Activated CD8-positive, alpha-beta T cell treated with anti-CD3 and anti-CD28 coated beads, Interleukin-2, amount 10 ng/mL, durations not matched to agents 7 days and 5 days (primary cell): ENCODE data around the gene CFAP57. TPM values are rescaled to one million over a fixed set of nuclear protein-coding genes. Genes with fewer than 3 reads are reported as not detected.
A peak's percentile ranks its signal among the peaks of the same experiment; 100 is the strongest.

ENCODE experiments used
- ATAC-seq: fragments of 150-1000 bp; cut with Tn5 transposase; one replicate; pipeline ENCODE4 v1.10.0; 2021; ENCODE audit warnings: moderate library complexity
- CTCF ChIA-PET: fragments of 350-600 bp; sonication (Branson Sonifier 250); formaldehyde crosslinking; loops from one replicate; lab custom pipeline; 2021; ENCODE audit warnings: antibody characterized with exemption; lab: Charles Lee
- POLR2A ChIA-PET: fragments of 350-600 bp; sonication (Branson Sonifier 250); formaldehyde crosslinking; loops from one replicate; lab custom pipeline; 2021; ENCODE audit warnings: antibody characterized with exemption; lab: Charles Lee
- DNase-seq: peaks from one replicate; pipeline ENCODE4 v3.0.0-alpha.2; 2020
- H3K27ac Mint-ChIP-seq: one replicate; pipeline ENCODE4 v1.8.0; 2021; ENCODE audit warnings: mild to moderate bottlenecking, mixed read lengths
- H3K27me3 Mint-ChIP-seq: one replicate; pipeline ENCODE4 v1.8.0; 2021; ENCODE audit warnings: low read depth, mixed read lengths
- H3K36me3 Mint-ChIP-seq: one replicate; pipeline ENCODE4 v1.8.0; 2021; ENCODE audit warnings: low read depth, mixed read lengths
- H3K4me1 Mint-ChIP-seq: one replicate; pipeline ENCODE4 v1.8.0; 2021; ENCODE audit warnings: low read depth, mixed read lengths
- H3K4me3 Mint-ChIP-seq: one replicate; pipeline ENCODE4 v1.8.0; 2021; ENCODE audit warnings: mild to moderate bottlenecking, mixed read lengths
- H3K9me3 Mint-ChIP-seq: one replicate; pipeline ENCODE4 v1.8.0; 2022; ENCODE audit warnings: mixed read lengths; ENCODE audit not compliant: insufficient read depth
- total RNA-seq, 2 experiments: library from RNA; stranded (reverse); gene quantifications; one replicate each; pipeline ENCODE4 v1.2.3, GENCODE V29; 2021

CFAP57 gene
- total RNA-seq, 2 experiments from 2014 or later: not detected

DNA sequence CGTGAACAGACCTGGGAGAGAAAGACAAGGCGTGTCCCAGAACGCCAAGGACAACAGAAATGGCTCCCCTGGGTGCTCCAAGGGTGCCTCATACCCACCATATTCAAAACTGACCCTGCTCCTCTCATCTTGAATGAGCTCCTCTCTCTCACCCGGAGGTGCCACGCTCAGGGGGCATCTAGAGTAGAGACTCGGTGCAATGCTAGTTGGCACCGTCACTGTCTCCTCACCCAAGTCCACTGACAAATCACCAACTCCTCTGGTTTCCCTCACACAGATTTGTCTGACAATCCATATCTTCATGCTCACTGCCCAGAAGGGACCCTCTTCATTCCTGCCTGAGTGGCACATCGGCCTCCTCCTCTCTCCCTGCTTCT is 102.7 kb downstream of the CFAP57 start:
- Mint-ChIP-seq H3K4me1 (peaks cover 34% of the 10 kb centered on the region), H3K36me3 (peaks cover 11% of the 10 kb centered on the region), H3K9me3 (no peaks in the 10 kb centered on the region), H3K27me3 (peaks cover 4% of the 10 kb centered on the region), H3K4me3 (peak overlapping the region; percentile 50), H3K27ac (peak overlapping the region; percentile 99)
- POLR2A ChIA-PET: interaction anchor here (0.6 to 1.1 kb wide), 3 partner anchors 21 to 1357 kb away, joined by 3 read pairs; no protein-coding TSS in a partner anchor
- DNase-seq (no peak), ATAC-seq (no peak)
- CTCF ChIA-PET: no interaction called here

DNA sequence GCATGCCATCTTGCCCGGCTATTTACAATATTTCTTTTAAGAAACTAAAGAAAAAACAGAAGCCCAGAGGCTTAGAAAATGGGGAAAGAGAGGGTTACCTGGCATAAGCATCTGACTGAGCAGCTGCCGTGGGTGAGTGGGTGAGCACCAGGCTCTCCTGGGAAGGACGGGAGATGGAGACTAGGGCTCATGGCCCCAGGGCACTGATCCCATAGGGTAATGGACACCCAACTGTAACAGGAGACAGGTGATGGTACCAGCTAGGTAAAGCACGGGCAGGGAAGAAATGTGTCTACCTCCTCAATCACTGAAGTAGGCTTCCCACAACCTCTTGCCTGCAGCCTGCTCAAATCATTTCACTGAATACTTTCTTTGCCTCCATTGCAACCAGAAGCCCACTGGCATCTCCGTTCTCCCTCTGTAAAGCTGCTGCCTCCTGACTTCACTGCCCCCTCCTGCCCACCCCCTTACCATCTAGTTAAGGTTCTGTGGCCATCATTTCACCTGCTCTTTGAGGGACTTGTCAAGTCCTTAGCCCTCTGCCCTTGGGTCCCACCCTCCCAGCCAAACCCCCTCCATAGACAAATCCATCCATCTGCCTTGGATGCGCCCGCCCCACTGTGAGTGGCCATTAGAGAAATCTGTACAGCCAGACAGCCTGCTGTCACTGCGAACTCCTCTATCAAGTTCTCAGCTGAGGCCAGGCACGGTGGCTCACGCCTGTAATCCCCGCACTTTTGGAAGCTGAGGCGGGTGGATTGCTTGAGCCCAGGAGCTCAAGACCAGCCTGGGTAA is 103.9 kb downstream of the CFAP57 start:
- ChIA-PET CTCF (no interaction called here), POLR2A (no interaction called here)
- Mint-ChIP-seq H3K27ac (peak overlapping the region; percentile 63), H3K27me3 (peaks cover 6% of the 10 kb centered on the region), H3K4me1 (peaks cover 25% of the 10 kb centered on the region), H3K36me3 (peaks cover 11% of the 10 kb centered on the region), H3K9me3 (no peaks in the 10 kb centered on the region), H3K4me3 (no peak overlapping the region)
- DNase-seq (no peak), ATAC-seq (no peak)

DNA sequence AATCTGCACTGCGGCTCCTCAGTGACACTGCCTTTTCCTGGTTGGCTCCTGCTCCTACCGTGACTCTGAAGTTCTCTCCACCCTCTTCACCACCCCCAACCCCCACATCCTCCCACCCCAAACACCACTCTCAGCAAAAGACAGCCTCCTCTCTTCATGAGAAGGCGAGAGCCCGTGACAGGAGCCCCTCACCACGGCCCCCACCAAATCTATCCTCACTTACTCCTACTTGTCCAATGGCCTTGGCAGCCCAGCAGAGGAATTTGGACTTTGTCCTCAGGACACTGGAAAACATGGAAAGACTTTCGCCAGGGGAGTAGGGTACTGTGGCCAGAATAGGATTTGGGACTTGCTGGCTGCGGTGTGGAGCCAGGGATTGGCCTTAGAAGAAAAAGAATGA is 104.5 kb downstream of the CFAP57 start:
- Mint-ChIP-seq H3K36me3 (peaks cover 11% of the 10 kb centered on the region), H3K4me3 (no peak overlapping the region), H3K4me1 (peaks cover 23% of the 10 kb centered on the region), H3K27ac (peak overlapping the region; percentile 63), H3K27me3 (peaks cover 6% of the 10 kb centered on the region), H3K9me3 (no peaks in the 10 kb centered on the region)
- ATAC-seq (no peak), DNase-seq (no peak)
- CTCF ChIA-PET: no interaction called here
- POLR2A ChIA-PET: no interaction called here

DNA sequence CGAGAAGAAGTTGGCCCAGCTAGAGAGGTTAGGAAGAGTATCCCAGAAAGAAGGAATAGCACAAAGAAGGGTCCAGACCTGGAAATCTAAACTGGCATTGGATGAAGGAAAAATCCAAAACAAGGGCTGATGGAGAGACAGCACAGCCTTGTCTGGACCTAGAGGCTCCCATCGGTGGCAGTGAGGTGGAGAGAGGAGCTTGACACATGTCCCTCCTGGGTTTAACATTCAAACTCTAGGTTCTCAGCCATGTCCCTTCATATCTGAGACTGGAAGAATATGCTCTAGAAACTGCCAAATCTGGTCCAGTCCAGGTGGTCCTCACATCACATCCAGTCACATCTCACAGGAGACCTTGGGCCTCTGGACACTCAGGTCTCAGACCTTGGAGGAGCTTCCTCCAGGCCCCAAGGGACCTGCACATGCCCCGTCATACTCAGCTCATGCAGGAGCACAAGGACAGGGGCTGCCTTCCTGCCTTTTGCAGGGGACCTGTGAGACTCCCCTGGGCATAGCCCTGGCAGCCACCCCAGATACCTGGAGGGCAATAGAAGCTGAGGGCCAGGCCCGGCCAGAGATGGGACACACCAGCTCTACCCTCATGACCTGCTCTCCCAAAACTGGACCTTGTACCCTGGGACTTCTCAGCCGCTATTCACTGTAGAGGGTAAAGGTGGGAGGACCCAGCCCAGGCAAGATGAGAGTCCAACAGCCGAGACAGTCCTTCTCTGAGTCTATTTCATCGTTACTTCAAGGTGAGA is 105.2 kb downstream of the CFAP57 start:
- CTCF ChIA-PET: no interaction called here
- H3K36me3 Mint-ChIP-seq: peaks cover 11% of the 10 kb centered on the region
- POLR2A ChIA-PET: interaction anchor here (1.3 kb wide), 1 partner anchor 9 kb away, joined by 3 read pairs; the partner anchor contains the start of gene C1orf210
- no peak overlapping the region for H3K27ac Mint-ChIP-seq
- no peaks in the 10 kb centered on the region for H3K9me3 Mint-ChIP-seq
- H3K27me3 Mint-ChIP-seq: peaks cover 4% of the 10 kb centered on the region
- DNase-seq (no peak), ATAC-seq (no peak)
- peaks cover 23% of the 10 kb centered on the region for H3K4me1 Mint-ChIP-seq
- H3K4me3 Mint-ChIP-seq: no peak overlapping the region

DNA sequence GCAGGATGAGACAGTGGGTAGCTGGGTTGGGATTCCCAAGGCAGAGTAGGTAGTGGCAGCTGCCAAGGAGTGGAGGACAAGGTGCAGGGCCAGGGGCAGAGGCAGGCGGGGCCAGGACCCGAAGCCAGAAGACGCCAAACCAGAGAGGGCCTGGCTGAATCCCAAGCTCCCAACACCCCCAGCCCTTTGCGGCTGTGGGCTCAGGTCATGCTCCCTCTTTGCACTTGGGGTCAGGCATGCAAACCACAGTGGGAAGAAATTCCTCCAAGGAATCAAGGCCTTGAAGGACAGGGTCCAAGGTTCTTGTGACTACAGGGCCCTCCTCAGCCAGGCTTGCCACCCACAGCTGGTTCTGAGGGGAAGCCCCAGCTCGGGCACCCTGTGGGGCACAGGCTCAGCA is 107.0 kb downstream of the CFAP57 start:
- DNase-seq (no peak), ATAC-seq (no peak)
- Mint-ChIP-seq H3K27me3 (peaks cover 4% of the 10 kb centered on the region), H3K36me3 (peaks cover 9% of the 10 kb centered on the region), H3K9me3 (no peaks in the 10 kb centered on the region), H3K4me1 (peaks cover 21% of the 10 kb centered on the region), H3K4me3 (no peak overlapping the region), H3K27ac (no peak overlapping the region)
- CTCF ChIA-PET: no interaction called here
- POLR2A ChIA-PET: interaction anchor here (0.8 kb wide), 1 partner anchor 79 kb away, joined by 3 read pairs; no protein-coding TSS in a partner anchor

DNA sequence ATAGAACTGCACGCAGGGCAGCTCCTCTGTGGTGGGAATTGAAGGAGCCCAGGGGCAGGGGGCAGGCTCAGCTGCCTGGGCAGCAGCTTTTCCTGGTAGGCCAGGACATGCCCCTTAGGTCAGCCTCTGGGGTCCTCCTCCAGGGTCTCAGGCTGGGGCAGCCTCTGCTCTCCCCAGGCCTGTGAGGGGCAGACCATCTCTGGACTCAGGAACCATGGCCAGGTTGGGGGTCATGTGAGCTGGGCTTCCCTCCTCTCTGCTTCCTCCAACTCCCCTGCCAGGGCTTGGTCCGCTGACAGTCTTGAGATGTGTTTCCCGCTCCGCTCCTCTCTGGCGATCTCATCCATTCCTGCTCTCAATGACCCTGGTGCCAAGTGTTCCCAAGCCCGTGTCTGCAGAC is 107.5 kb downstream of the CFAP57 start:
- ChIA-PET POLR2A (interaction anchor here (1.0 kb wide), 1 partner anchor 16 kb away, joined by 3 read pairs; no protein-coding TSS in a partner anchor), CTCF (no interaction called here)
- Mint-ChIP-seq H3K9me3 (no peaks in the 10 kb centered on the region), H3K27me3 (peaks cover 4% of the 10 kb centered on the region), H3K4me3 (no peak overlapping the region), H3K36me3 (peaks cover 5% of the 10 kb centered on the region), H3K4me1 (peaks cover 16% of the 10 kb centered on the region), H3K27ac (no peak overlapping the region)
- ATAC-seq: no peak
- DNase-seq: no peak

DNA sequence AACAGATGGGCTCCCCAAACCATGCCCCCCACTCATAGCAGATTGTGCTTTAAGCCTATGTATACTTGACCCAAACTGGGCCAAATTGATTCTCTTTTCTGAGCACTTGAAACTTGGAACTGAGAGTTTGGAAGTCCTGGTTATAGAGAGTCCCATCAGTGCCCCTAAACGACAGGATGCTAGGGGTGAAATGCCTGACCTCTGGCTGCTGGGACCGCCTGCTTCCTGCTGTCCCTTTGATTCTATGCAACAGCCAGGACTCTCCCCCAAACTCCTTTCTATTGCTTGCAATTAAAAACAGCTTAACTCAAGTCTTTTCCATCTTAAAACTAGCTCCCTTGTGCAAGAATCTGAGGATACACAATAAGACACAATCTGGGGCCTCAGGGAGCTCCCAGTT is 108.6 kb downstream of the CFAP57 start:
- DNase-seq (no peak), ATAC-seq (no peak)
- Mint-ChIP-seq H3K27me3 (peaks cover 4% of the 10 kb centered on the region), H3K4me1 (peaks cover 9% of the 10 kb centered on the region), H3K27ac (no peak overlapping the region), H3K4me3 (no peak overlapping the region), H3K9me3 (no peaks in the 10 kb centered on the region), H3K36me3 (no peaks in the 10 kb centered on the region)
- CTCF ChIA-PET: no interaction called here
- POLR2A ChIA-PET: no interaction called here

DNA sequence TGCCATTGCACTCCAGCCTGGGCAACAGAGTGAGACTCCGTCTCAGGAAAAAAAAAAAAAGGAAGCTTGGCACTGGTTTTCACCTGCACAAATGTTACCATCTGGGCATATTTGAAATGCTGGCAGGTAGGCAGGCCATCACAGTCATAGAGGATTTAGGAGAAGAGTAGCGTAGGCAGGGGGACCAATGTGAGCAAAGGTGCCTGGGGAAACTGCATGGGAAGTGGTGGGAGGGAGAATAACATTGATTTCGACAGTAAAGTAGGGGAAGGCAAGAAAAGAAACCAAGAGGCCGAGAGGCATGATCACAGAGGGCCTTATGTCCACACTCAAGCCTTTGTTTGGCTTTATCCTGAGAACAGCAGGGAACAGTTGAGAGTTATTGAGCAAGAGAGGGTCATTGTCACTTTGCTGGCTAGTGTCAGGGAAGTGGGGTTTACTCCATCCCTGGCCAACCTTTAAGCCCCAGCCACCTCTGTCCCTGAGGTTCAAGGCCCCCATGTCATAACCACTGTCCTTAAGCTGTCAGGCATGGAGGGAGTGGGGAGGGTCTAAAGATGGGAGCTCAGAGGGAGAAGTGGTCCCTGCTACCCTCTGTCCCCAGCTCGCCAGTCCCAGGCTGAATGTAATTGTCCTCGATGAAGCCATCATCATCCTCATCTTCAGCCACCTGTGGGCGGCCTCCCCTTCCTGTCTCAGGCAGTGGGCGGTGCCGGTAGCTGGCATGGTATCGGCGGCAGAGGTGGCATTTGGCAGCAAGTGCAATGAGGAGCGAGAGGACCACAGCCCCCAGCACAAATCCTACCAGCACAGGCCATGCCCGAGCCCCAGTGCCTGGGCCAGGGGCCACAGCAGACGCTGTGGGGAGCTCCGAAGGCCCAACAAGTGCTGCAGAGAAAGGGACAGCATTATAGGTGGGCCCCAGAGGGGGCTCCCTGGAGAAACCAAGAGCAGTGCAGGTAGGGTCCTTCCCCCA is 110.4 kb downstream of the CFAP57 start:
- ATAC-seq (no peak), DNase-seq (no peak)
- H3K4me3 Mint-ChIP-seq: no peak overlapping the region
- ChIA-PET CTCF (no interaction called here), POLR2A (interaction anchor here (0.8 to 1.2 kb wide), 2 partner anchors 13 to 66 kb away, joined by 3 to 5 read pairs; no protein-coding TSS in a partner anchor)
- H3K4me1 Mint-ChIP-seq: no peaks in the 10 kb centered on the region
- peaks cover 8% of the 10 kb centered on the region for H3K27me3 Mint-ChIP-seq
- no peak overlapping the region for H3K27ac Mint-ChIP-seq
- no peaks in the 10 kb centered on the region for H3K9me3 Mint-ChIP-seq
- no peaks in the 10 kb centered on the region for H3K36me3 Mint-ChIP-seq

DNA sequence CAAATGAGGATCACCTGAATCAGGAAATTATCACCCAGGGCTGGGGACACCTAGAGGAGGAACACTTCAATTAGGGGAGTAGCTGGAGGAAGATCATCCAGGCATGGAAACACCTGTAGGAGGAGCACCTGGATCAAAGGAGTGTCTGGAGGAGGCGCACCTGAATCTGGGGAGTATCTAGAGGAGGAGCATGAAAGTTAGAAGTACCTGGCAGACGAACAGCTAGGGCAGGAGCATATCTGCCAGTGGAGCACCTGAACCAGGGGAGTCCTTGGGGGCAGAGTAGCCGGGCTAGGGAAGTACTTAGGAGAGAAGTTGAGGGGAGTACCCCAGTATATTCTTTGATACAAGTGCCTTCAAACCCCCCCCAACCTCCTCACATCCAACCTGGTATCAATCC is 111.9 kb downstream of the CFAP57 start:
- no peak for ATAC-seq
- Mint-ChIP-seq H3K27me3 (peaks cover 11% of the 10 kb centered on the region), H3K9me3 (no peaks in the 10 kb centered on the region), H3K4me3 (no peak overlapping the region), H3K4me1 (no peaks in the 10 kb centered on the region), H3K36me3 (no peaks in the 10 kb centered on the region), H3K27ac (no peak overlapping the region)
- ChIA-PET CTCF (no interaction called here), POLR2A (interaction anchor here (1.2 kb wide), 1 partner anchor 11 kb away, joined by 5 read pairs; no protein-coding TSS in a partner anchor)
- no peak for DNase-seq

DNA sequence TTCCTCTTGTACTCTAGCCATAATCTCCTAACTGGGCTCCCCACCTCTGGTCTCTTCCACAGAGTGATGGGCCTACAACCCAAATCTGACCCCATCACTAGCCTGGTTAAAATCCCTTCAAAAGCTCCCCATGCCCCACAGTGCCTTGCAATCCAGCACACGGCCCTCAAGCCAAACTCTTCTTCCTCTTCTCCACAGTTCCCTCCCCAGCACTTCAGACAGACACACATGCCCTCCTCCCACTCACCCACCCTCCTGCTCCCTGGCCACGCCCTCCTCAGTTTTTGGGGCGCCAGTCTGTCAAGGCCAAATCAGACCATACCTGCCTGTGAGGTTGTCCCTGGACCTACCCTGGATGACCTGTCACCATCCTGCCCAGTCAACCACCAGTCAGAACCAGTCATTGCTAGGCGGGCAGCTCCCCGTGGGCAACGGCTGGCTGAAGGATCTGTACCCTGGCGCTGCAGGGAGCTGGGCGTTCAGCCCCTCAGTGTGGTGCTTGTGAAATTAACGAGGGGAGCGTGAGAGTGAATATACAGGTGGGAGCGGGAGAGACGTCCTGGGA is 112.5 kb downstream of the CFAP57 start:
- Mint-ChIP-seq H3K4me1 (no peaks in the 10 kb centered on the region), H3K9me3 (no peaks in the 10 kb centered on the region), H3K27me3 (peaks cover 11% of the 10 kb centered on the region), H3K4me3 (no peak overlapping the region), H3K27ac (no peak overlapping the region), H3K36me3 (no peaks in the 10 kb centered on the region)
- no peak for ATAC-seq
- no peak for DNase-seq
- CTCF ChIA-PET: interaction anchor here (1.5 kb wide), 1 partner anchor 74 kb away, joined by 4 read pairs; the partner anchor contains the start of gene CDC20
- POLR2A ChIA-PET: no interaction called here
